Cardiac septum (tissue), 1 donor: ENCODE results near the gene FANCE. TPM values are rescaled to one million over a fixed set of nuclear protein-coding genes. Genes with fewer than 3 reads are reported as not detected.
"Not testable (repeated sequence)": the region's sequence is repeated elsewhere in the genome, so short reads cannot be mapped to it uniquely, and the experiment has no call there.

Source experiments
- DNase-seq: peaks from one replicate; pipeline ENCODE4 v3.0.0-alpha.2; 2020; ENCODE audit warnings: low spot score
- intact Hi-C: fragments of 100-400 bp; cut with DNase I; formaldehyde crosslinking; loops from one replicate; pipeline ENCODE4 v1.14.0; 2022
- microRNA-seq: library from miRNA; unstranded; fragments of <30 nt; microRNA quantifications from one replicate; pipeline ENCODE4 v1.2.0, GENCODE V29; 2020
- total RNA-seq: library from RNA; stranded (reverse); fragmentation: NEBNext Ultra II Directional; extraction: Animal tissue kit (Norgen Biotek cat#: 25700); gene quantifications from one replicate; pipeline ENCODE4 v1.2.1, GENCODE V29; 2021
- donor health status: DM: no; HTN: no; CAD: no.

Gene FANCE
- total RNA-seq, 1 donor from 2014 or later: 2.9 TPM

DNA sequence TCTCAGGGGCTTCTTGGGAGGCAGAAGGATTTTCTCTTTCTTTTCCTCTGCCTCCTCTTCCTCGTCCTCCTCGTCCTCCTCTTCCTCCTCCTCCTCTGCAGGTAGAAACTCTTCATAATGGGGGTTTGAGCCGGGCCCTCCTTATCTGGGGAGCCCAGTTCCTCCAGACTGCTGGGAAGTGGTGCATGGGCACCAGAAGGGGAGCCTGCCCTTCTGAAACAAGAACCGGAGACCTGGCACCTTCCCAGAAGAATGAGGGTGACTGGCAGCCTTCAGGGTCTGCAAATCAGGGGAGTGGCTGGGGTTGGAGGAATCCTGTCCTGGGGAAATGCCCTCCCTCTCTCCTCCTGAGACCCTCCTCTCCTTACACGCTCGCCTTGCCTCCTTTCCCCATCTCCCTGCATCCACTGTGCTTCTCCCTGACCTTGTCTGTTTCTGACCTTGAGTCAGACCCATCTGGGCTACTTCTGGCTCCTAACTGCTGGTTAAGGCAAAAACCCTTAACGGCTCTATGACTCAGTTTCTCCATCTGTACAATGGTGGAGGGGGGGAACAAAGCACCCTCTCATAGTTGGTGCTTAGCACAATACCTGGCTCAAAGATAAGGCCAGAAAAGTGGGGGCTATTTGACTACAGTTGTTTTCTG lies 58.9 kb downstream of the FANCE start:
- intact Hi-C loops: no loop called here
- no peak for DNase-seq

DNA sequence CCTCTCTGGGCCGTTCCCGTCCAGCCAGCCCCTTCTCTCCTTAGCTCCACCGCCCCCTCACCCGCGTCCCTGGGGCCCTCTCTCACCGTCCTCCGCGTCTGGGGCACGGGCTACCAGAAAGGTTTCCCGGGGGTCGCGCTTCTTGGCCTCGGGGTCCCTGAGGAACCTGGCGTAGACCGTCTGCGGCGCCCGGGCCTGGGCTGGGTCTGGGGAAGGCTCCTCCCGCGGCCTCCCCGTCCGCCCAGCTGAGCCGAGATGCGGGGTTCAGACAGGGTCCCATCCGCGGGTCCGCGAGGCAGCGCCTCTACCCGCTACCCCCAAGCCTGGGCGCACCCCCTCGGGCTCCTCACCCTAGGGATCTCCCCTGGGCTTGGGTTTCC lies 59.4 kb downstream of the FANCE start:
- DNase-seq: no peak
- intact Hi-C loops: no loop called here

DNA sequence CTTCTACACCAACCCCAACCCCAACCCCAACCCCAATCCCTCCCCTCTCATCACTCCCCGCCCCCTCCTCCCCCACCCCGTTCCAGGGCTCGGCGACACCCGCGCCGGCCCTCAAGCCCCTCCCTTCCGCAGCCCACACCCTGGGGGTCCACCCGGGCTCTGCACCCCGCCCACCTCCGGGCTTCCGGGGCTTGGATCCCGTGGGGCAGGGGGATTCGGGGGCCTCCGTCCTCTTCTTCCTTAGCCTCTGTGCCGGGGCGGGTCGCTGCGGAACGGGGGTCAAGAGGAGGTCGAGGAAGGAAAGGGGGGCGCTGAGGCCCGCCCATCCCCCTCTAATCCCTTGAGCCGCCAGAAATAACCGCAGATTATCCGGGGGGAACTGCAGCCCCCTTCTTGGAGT lies 59.9 kb downstream of the FANCE start:
- intact Hi-C loops: no loop called here
- DNase-seq: no peak

DNA sequence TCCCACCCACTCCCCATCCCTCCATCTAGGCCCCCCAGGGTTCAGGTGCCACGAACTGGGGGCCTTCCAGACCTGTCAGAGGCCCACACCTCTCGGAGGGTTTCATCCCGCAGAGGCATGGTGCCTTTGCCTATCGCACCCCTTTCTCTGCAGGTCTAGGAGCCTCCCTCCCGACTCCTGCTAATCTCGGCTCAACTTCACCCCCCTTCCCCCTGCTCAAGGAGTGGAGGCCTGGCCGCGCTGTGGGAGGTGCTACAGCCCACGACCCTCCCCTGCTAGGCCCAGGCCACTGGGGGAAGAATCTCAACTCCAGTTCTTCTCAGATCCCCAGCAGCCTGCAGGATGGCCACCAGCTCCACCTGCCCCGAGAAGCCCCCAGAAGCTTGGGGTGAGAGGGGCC lies 60.6 kb downstream of the FANCE start, which contains the start of gene TULP1:
Gene TULP1 (minus strand): TSS at position 157 of the 400 bp plus-strand sequence. CDS start 38 bp downstream, at position 119.
- intact Hi-C loops: no loop called here

DNA sequence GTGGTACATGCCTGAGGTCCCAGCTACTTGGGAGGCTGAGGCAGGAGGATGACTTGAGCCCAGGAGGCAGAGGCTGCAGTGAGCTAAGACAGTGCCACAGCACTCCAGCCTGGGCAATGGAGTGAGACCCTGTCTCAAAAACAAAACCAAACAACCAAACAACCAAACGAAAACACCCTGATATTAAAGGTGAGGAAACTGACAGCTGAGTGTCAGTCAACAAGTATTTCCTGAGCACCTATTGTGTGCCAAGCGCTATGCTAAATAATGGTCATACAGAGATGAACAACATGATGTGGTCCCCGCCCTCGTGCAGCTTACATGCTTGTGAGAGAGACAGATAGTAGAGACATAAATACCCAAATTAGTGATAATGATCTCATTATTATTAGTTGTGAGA lies 62.4 kb downstream of the FANCE start:
- DNase-seq: no peak
- intact Hi-C loops: no loop called here

More for the DNA sequence above, 60.6 kb downstream of the FANCE start, which contains the start of gene TULP1:
- DNase-seq: no peak

DNA sequence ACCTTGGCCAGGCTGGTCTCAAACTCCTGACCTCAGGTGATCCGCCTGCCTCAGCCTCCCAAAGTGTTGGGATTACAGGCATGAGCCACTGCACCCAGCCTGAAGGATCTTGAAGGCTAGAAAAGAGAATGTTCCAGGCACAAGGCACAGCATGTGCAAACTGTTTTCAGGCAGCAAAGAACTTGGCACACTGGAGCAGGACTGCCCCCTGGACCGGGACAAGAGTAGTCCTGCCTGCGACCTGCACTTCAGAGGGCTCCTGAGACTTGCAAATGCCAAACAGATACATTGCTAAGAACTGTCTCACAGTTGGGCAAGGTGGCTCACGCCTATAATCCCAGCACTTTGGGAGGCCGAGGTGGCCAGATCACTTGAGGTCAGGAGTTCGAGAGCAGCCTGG lies 63.8 kb downstream of the FANCE start:
- intact Hi-C loops: not testable (repeated sequence)

More for the DNA sequence above, 63.8 kb downstream of the FANCE start:
- not testable (repeated sequence) for DNase-seq

Small RNA genes lying within 50 kb of the gene (microRNA-seq; reads per million reads assigned to microRNA genes)
- not detected for gene MIR7111

Other genes starting within 250 kb of the FANCE start
- 5.2 TPM for gene SCUBE3, start 238.4 kb upstream of the FANCE start, total RNA-seq
- 39.9 TPM for gene ZNF76, start 192.6 kb upstream of the FANCE start, total RNA-seq
- 1.7 TPM for gene DEF6, start 154.5 kb upstream of the FANCE start, total RNA-seq
- 19.0 TPM for gene PPARD, start 109.8 kb upstream of the FANCE start, total RNA-seq
- 432 TPM for gene RPL10A, start 16.1 kb downstream of the FANCE start, total RNA-seq
- gene TEAD3, start 44.7 kb downstream of the FANCE start, total RNA-seq: 63.3 TPM
- gene TULP1, start 60.6 kb downstream of the FANCE start, total RNA-seq: not detected
- 29.7 TPM for gene FKBP5, start 236.6 kb downstream of the FANCE start, total RNA-seq